HL-60/S4 (cell line): Measurements from ENCODE around the gene ZNF766.
"Not testable (repeated sequence)": the region's sequence is repeated elsewhere in the genome, so short reads cannot be mapped to it uniquely, and the experiment has no call there.

Source experiments
- in situ Hi-C: fragments of 300-500 bp; cut with MboI; formaldehyde crosslinking; loops from 2 replicates; pipeline ENCODE4 v1.14.3; 2022; ENCODE audit warnings: low sequenced_read_pairs

Gene ZNF766

DNA sequence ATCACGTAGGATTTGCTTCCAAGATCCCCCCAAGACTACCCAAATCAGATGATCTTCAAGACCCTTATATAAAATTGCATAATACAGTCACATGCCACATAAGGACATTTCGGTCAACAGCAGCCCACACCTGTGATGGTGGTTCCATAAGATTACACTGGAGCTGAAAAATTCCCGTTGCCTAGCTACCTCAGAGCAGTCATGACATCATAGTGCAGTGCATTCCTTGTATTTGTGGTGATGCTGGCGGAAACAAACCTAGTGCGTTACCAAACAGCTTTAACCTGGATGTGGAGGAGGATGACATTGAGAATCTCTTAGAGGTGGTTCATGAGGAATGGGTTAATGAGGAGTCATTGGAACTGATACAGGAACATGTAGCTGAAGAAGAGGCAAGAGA, 4.8 kb downstream of the ZNF766 start:
- in situ Hi-C loops = no loop called here

DNA sequence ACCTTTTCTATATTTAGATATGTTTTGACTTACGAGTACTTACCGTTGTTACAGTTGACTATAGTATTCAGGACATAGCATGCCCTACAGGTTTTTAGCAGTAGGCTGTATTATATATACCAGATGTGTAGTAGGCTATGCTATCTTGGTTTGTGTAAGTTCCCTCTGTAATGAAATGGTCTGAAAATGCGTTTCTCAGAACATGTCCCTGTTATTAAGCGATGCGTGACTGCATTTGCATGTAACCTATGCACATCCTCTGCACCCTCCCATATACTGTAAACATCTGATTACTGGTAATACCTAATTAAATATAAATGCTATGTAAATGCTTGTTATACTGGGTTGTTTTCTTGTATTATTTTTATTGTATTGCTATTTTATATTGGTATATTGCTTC, 6.6 kb downstream of the ZNF766 start:
- in situ Hi-C loops = no loop called here

DNA sequence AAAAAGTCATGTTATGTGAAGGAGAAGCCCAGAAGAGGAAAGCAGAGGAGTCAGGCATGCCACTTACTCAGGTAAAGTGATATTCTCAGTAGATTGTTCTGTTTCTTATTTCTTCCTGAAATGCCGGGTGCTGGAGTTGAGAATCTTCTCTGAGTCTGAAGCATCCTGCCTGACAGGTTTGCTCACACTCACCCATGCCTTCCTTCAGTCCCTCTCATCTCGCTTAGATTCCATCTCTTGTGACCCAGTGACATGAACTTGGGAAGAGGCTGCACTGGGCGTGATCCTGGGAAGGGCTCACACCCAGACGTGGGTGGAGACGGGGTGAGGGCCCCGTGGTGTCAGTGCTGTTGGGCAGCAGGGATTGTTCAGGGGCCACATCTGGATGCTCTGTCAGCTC, 8.1 kb downstream of the ZNF766 start:
- in situ Hi-C loops = no loop called here

DNA sequence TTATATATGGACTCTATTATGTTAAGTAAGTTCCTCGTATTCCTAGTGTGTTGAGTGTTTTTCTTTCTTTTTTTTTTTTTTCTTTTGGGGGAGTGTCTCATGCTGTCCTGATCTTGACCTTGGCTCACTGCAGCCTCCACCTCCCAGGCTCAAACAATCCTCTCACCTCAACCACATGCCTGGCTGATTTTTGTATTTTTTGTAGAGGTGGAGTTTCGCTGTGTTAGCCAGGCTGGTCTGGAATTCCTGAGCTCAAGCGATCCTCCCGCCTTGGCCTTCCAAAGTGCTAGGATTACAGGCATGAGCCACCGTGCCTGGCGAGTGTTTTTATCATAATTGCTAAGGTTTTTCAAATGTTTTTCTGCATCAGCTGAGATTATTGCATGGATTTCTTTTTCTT, 16.9 kb downstream of the ZNF766 start:
- in situ Hi-C loops = no loop called here

DNA sequence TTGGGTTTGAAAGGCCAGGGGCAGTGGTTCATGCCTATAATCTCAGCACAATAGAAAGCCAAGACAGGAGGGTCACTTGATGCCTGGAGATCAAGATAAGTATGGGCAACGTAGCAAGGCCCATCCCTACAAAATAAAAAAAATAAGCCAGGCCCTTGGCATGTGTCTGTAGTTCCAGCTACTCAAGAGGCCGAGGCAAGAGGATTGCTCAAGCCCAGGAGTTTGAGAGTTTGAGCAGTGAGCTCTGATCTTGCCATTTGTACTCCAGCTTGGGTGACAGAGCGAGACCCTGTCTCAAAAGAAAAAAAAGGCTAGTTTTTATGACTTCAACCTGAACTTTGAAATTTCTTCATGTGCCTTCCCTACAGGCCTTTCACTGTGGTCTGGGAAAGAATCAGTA, 22.4 kb downstream of the ZNF766 start:
- in situ Hi-C loops = no loop called here

DNA sequence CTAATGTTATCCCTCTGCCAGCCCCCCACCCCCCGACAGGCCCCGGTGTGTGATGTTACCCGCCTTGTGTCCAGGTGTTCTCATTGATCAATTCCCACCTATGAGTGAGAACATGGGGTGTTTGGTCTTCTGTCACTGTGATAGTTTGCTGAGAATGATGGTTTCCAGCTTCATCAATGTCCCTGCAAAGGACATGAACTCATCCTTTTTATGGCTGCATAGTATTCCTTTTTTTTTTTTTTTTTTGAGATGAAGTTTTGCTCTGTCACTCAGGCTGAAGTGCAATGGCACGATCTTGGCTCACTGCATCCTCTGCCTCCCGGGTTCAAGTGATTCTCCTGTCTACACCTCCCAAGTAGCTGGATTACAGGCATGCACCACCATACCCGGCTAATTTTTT, 23.6 kb downstream of the ZNF766 start:
- in situ Hi-C loops = not testable (repeated sequence)

DNA sequence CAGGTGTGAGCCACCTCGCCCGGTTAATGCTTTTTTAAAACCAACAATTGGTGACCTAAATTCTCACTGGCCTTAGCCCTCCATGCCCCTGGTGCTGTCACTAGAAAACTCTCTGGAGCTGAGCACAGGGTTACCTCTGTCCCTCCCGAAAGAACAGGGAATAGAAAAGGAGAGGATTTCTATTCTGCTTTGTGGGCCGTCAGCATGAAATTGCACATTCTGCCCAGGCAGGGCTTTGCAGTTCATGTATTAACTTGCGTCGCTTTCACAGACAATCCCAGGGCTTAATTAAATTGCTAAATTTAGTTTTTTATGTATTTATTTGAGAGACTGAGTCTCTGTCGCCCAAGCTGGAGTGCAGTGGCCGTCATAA, 27.0 kb downstream of the ZNF766 start:
- in situ Hi-C loops = no loop called here

DNA sequence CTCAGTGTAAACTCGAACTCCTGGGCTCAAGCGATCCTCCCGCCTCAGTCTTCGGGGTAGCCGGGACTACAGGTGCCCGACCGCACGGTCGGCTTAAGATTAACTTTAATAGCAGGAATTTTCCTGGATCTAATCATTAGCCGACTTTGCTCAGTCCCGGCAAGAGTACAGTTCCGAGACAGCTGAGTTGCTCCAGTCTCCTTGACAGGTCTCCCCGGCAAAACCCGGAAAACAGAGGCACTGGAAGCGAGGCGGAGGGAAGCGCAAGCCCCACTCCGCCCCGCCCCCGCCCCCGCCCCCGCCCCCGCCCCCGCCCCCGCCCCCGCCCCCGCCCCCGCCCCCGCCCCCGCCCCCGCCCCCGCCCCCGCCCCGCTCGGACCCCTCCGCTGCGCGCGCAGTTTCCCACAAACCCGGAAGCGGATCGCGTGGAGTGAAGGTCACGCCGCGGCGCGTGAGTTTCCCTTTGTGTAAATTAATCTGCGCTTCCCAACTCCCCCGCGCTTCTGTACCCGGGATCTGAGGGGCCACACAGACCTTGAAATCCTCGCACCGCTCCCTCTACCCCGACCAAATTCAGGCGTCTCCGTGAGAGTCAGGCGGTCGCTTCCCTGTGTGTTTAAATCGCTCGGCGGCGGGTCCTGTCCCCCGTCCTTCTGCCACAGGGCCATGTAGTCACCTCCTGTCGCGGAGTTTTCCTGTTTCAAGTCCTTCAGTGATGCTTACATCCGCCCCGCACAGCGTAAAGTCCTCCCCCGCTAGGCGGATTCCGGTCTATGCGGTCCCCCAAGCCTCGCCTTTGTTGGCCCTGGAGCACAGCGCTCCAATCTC, 27.6 kb downstream of the ZNF766 start, which contains the start of gene ZNF480:
TSS of gene ZNF480 (plus strand) at position 397 of the 828 bp plus-strand sequence. CDS start 3,244 bp downstream, outside the sequence.
- in situ Hi-C loops = no loop called here

DNA sequence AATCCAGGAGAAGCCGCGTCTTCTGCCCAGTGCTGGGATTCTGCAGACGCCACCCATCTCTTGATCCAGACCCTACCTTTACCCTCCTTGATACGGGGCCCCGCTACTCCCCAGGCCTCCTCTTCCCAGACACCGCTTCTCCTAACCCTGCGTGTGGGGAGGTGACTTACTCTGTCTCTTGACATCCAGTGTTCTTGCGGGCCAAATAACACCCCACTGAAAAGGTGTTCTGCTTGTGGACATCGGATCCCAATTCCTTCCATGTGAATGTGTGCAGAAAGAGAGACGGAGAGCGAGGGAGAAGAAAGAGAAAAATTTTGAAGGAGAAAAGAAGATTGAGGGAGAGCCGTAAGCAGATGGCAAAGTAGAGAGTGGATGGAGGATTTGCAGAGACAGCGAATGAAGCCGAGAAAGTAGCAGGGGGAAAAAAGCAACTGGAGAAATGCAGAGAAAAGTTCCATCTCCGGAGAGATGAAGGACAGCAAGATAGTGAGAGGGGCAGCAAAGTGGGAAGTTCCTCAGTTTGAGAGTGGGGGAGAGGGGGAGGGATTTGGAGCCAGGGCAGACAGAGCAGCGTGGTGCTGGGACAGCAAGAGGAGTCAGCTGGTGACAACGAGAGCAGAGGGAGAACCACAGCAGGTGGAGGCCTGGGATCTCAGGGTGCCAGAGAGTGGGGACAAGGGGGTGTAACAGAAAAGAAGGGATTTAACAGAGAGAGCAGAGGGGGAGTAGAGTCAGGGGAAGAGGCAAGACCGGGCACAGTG, 28.4 kb downstream of the ZNF766 start:
- in situ Hi-C loops = no loop called here

DNA sequence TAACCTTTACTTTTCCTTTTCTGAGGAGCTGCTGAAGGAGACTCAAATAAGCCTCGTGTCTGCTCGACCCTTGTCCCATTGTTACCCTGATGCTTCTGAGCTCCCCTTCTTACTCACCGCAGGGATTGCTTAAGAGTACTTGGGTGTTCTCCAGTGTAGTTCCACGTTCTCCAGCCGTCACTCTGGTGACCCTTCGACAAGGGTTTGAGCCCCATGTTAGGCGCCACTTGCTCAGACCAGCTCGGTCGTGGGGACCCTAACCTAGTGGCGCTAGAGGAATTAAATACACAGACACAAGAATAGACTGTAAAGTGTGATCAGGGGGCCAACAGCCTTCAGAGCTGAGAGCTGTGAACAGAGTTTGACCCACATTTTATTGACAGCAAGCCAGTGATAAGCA, 37.9 kb downstream of the ZNF766 start:
- in situ Hi-C loops = no loop called here

DNA sequence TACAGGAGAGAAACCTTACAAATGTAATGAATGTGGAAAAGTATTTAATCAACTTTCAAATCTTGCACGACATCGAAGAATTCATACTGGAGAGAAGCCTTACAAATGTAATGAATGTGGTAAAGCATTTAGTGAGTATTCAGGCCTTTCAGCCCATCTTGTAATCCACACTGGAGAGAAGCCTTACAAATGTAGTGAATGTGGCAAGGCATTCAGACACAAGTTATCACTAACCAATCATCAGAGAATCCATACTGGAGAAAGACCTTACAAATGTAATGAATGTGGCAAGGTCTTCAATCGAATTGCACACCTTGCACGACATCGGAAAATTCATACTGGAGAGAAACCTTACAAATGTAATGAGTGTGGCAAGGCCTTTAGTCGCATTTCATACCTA, 53.0 kb downstream of the ZNF766 start:
- in situ Hi-C loops = no loop called here

DNA sequence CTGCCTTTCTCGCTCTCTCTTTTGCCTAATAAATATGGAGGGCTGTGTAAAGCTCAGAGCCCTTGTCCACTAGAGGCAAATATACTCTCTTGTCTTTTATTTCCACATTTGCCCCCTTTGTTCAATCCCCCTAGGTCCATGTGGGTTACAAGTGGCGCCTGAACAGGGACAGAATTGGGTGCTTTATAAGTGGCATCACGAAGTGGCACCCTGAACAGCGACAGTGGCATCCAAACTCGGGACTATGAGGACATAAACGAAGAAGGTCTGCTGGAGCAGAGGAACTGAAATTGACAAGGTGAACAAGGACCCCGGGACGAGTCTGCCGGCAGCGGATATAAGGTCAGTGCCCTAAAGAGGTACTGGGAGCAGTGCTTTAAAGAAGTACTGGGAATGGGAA, 62.4 kb downstream of the ZNF766 start:
- in situ Hi-C loops = no loop called here

DNA sequence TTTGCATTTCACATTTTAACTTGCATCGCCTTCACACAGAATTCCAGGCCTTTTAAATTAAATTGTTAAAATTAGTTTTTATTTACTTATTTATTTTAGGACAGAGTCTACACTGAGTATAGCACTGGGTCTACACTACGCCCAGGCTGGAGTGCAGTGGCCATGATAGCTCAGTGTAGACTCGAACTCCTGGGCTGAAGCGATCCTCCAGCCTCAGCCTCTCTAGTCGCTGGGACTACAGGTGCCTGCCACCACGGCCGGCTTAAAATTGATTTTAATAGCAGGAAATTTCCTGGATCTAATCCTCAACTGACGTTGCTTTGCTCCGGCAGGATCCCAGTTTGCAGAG, 66.4 kb downstream of the ZNF766 start:
- in situ Hi-C loops = no loop called here

DNA sequence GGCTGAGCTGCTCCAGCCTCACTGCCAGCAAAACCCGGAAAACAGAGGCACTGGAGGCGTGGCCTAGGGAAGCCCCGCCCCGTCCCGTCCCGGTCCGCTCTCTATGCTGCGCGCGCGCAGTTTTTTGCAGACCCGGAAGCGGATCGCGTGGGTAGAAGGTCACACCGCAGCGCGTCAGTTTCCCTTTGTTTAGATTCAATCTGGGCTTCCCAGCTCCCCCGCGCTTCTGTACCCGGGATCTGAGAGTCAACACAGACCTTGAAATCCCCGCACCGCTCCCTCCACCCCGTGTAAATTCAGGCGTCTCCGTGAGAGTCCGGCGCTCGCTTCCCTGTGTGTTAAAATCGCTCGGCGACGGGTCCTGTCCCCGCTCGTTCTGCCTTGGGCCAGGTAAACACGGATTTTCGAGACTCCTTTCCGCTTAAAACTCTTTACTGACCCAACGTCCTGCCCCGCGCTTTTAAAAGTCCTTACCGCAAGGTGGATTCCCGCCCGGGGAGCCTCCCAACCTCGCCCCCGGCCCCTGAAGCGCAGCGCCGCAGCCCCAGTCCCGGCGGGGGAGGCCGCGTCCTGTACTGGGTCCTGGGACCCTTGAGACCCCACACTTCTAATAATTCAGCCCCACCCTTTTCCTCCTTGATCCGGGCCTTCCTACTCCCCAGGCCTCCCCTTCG, 66.9 kb downstream of the ZNF766 start, which contains the start of gene ZNF610:
TSS of gene ZNF610 (plus strand) at position 127 of the 674 bp plus-strand sequence. CDS start 12,930 bp downstream, outside the sequence.
- in situ Hi-C loops = no loop called here

DNA sequence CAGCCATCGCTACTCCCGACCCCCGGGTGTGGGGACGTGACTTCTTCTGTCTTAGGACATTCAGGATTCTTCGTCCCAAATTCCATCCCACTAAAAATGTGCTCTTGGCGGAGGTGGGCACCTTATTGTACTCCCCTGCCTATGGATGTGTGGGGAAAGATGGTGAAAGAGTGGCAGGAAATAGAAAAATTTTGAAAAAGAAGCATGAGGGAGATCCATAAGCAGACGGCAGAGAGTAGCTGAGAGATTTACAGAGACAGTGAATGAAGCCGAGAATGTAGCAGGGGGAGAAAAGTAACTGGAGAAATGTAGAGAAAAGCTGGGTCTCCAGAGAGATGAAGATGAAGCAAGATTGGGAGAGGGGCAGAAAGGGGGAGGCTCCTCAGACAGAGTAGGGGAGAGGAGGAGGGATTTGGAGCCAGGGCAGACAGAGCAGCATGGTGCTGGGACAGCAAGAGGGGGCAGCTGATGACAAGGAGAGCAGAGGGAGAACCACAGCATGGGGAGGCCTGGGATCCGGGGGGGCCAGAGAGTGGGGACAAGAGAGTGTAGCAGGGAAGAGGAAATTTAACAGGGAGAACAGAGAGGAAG, 67.5 kb downstream of the ZNF766 start:
- in situ Hi-C loops = no loop called here

DNA sequence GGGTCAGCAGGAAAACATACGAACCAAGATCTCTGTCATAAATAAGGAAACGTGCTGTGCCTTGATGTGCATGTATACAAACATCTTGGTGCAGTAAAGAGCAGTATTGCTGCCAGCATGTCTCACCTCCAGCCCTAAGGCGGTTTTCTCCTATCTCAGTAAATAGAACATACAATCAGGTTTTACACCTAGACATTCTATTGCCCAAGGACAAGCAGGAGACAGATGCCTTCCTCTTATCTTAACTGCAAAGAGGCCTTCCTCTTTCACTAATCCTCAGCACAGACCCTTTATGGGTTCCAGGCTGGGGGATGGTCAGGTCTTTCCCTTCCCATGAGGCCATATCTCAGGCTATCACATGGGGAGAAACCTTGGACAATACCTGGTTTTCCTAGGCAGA, 69.6 kb downstream of the ZNF766 start:
- in situ Hi-C loops = not testable (repeated sequence)

DNA sequence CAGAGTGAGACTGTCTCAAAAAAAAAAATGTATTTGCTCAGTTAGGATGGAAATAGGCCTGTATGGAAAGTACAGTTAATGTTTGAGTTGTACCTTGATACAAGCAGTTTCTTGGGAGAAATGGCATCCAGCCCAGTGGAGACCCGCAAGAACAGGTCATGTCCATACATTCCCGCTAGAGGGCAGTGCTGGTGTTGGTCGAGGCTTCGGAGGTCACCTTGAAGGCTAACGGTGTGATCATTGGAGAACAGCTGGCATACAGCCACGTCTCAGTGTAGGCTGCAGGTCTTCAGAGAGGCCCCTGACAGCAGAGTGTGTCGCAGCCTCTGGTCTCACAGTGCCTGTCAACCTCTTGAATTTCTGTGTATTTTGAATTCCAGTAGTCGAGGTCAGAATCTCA, 74.2 kb downstream of the ZNF766 start:
- in situ Hi-C loops = no loop called here

DNA sequence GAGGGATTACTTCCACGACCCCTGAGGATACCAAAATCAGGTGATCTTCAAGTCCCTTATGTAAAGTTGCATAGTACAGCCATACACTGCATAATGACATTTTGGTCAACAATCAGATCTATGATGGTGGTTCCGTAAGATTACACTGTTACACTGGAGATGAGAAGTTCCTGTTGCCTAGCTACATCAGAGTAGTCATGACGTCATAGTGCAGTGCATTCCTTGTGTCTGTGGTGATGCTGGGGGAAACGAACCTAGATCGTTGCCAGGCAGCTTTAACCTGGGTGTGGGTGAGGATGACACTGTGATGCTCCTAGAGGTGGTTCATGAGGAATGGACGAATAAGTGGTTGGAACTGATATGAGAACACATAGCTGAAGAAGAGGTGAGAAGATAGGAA, 75.8 kb downstream of the ZNF766 start:
- in situ Hi-C loops = no loop called here
